Ovary (tissue), 9 donors: ENCODE data around the gene DDI2. TPM values are rescaled to one million over a fixed set of nuclear protein-coding genes. Genes with fewer than 3 reads are reported as not detected.

Experiments used
- DNase-seq, 5 donors: peaks; one replicate each; pipeline ENCODE4 v3.0.0-alpha.2; 2019 to 2020
- H3K27ac ChIP-seq, 2 donors: fragments of 200-600 bp; one replicate each; pipeline versions ENCODE4 v1.5.1 to v1.8.0; 2019 to 2022
- H3K27me3 ChIP-seq: fragments of 200-600 bp; one replicate; pipeline ENCODE4 v1.8.0; 2022
- H3K36me3 ChIP-seq: fragments of 200-600 bp; sonication (generic); one replicate; pipeline ENCODE4 v1.5.1; 2019
- H3K4me1 ChIP-seq: one replicate; pipeline ENCODE4 v1.8.1; 2013; ENCODE audit warnings: mild to moderate bottlenecking, moderate library complexity; ENCODE audit not compliant: insufficient read depth
- H3K4me3 ChIP-seq: fragments of 200-600 bp; sonication (generic); one replicate; pipeline ENCODE4 v1.5.1; 2017
- H3K9me3 ChIP-seq, 2 donors: fragments of 200-600 bp in 1 of 2; sonication (generic) in 1 of 2; one replicate each; pipeline versions ENCODE4 v1.5.1 to v1.8.1; 2013 to 2019; ENCODE audit warnings: mild to moderate bottlenecking in 1 of 2, moderate library complexity in 1 of 2
- EP300 ChIP-seq: sonication (generic); formaldehyde crosslinking; IDR thresholded peaks from one replicate; pipeline ENCODE4 v1.6.1; 2017; ENCODE audit warnings: antibody characterized with exemption
- POLR2A ChIP-seq: fragments of 450-650 bp; IDR thresholded peaks from one replicate; pipeline ENCODE4 v1.6.1; 2017; ENCODE audit warnings: antibody characterized with exemption, mild to moderate bottlenecking, moderate library complexity
- WGBS, 3 donors: extraction: QIAGEN DNeasy Blood & Tissue Kit in 1 of 3; methylation state at CpG; one replicate each; pipeline versions ENCODE4 v1.1.5 to v1.1.7; 2013 to 2017; 5-methylcytosine and 5-hydroxymethylcytosine counted together
- intact Hi-C, 4 donors: fragments of 100-400 bp; cut with DNase I; formaldehyde crosslinking; loops; one replicate each; pipeline versions ENCODE4 v1.11.0 to v1.15.1; 2022 to 2023
- polyA plus RNA-seq, 2 donors: library from polyadenylated mRNA; stranded (reverse); fragments of 200-250 nt in 1 of 2; fragments of 350-450 nt in 1 of 2; fragmentation: Illumina TruSeq in 1 of 2; extraction: RNeasy Lipid Tissue Mini Kit (QIAGEN cat#74804) in 1 of 2; gene quantifications; one replicate each; pipeline ENCODE4 v1.2.3, GENCODE V29; 2013 to 2014
- total RNA-seq, 7 donors: library from RNA; depleted of rRNA in 2 of 7; stranded (reverse); fragments of >200 nt in 2 of 7; fragmentation: NEBNext Ultra II Directional in 3 of 7; extraction: Animal tissue kit (Norgen Biotek cat#: 25700) in 3 of 7; gene quantifications; one replicate each; pipeline versions ENCODE4 v1.1.0 to v1.2.4, GENCODE V29; 2016 to 2023
- TF ChIP-seq, protein P1 (sequence below), 3 donors: fragments of 450-650 bp in 2 of 3; fragments of 200-600 bp in 1 of 3; IDR thresholded peaks; one replicate each; pipeline versions ENCODE4 v1.5.1 to v1.8.0; 2016 to 2022; ENCODE audit warnings: antibody characterized with exemption in 3 of 3, mild to moderate bottlenecking in 1 of 3
- donor health status: DM: no; HTN: no; CAD: no; lungs with moderate emphysema.
- donor health status: DM: no; HTN: no; CAD: no.
- donor health status: Bipolar disorder and iron deficiency.
- donor health status: DM: yes; HTN: yes; CAD: no.
- donor health status: DM: no; HTN: no; CAD: no.
- donor health status: DM: yes; HTN: yes; CAD: no.

DDI2 gene
- total and polyA plus RNA-seq, 9 donors, result 4.2 to 30.9 (median 22.2) TPM

DNA sequence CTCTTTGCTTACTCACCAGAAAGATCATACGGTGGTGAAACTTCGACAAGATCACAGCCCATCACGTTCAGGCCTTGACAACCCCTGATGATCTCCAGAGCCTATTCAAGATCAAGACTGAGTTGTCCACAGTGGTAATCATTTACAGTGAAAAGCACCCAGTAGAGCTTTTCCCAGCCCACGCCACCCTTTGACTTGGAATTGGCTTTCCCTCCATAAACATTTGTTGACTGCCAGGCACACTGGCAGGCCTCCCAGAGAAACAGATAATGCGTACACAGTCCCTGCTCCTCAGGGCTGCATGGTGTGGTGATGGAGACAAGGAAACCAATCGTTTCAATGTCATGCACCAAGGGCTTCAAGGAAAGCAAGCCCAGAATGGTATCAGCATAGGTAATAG lies 42.5 kb upstream of the DDI2 start:
- 30 to 53% (median 41%) methylated on average over 6 of the region's 6 CpGs for WGBS, 3 donors
- no peak for TF ChIP-seq EP300
- TF ChIP-seq, protein P1, sequence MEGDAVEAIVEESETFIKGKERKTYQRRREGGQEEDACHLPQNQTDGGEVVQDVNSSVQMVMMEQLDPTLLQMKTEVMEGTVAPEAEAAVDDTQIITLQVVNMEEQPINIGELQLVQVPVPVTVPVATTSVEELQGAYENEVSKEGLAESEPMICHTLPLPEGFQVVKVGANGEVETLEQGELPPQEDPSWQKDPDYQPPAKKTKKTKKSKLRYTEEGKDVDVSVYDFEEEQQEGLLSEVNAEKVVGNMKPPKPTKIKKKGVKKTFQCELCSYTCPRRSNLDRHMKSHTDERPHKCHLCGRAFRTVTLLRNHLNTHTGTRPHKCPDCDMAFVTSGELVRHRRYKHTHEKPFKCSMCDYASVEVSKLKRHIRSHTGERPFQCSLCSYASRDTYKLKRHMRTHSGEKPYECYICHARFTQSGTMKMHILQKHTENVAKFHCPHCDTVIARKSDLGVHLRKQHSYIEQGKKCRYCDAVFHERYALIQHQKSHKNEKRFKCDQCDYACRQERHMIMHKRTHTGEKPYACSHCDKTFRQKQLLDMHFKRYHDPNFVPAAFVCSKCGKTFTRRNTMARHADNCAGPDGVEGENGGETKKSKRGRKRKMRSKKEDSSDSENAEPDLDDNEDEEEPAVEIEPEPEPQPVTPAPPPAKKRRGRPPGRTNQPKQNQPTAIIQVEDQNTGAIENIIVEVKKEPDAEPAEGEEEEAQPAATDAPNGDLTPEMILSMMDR (IDR thresholded peaks at IDR 0.05), result no peak
- TF ChIP-seq POLR2A, result no peak
- Histone ChIP-seq H3K27me3 (no peaks in the 10 kb centered on the region), H3K4me3 (no peak overlapping the region), H3K36me3 (no peaks in the 10 kb centered on the region), H3K27ac (no peak overlapping the region), H3K9me3 (no peaks in the 10 kb centered on the region), H3K4me1 (no peaks in the 10 kb centered on the region)
- intact Hi-C loops, result no loop called here
- DNase-seq, result peak in 2 of 5 donors; percentile 28 to 64

DNA sequence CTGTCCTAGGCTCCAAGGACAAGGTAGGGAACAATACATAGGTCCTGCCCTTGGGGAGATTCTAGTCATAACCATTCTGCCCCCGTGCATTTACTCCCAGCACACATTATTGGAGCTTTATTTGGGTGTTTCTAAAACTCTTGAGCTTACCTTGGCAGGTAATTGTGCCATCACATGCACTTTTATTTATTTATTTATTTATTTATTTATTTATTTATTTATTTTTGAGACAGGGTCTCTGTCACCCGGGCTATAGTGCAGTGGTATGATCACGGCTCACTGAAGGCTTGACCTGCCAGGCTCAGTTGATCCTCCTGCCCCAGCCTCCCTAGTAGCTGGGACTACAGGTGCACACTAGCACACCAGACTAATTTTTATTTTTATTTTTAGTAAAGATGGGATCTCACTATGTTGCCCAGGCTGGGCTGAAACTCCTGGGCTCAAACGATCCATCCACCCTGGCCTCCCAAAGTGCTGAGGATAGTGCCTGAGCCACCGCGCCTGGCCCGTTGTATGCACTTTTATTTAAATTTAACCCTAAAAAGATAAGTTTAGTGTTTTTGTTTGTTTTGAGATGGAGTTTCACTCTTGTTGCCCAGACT lies 41.6 kb upstream of the DDI2 start:
- DNase-seq, result no peak
- H3K9me3 ChIP-seq, result no peaks in the 10 kb centered on the region
- WGBS, 3 donors, result 93 to 95% (median 93%) methylated on average over 7 of the region's 7 CpGs
- no peak for TF ChIP-seq POLR2A
- TF ChIP-seq, protein P1 (IDR thresholded peaks at IDR 0.05), result no peak
- TF ChIP-seq EP300, result no peak
- H3K36me3 ChIP-seq, result no peaks in the 10 kb centered on the region
- H3K4me3 ChIP-seq, result no peak overlapping the region
- no peaks in the 10 kb centered on the region for H3K27me3 ChIP-seq
- H3K27ac ChIP-seq, result no peak overlapping the region
- intact Hi-C loops, result no loop called here
- no peaks in the 10 kb centered on the region for H3K4me1 ChIP-seq

DNA sequence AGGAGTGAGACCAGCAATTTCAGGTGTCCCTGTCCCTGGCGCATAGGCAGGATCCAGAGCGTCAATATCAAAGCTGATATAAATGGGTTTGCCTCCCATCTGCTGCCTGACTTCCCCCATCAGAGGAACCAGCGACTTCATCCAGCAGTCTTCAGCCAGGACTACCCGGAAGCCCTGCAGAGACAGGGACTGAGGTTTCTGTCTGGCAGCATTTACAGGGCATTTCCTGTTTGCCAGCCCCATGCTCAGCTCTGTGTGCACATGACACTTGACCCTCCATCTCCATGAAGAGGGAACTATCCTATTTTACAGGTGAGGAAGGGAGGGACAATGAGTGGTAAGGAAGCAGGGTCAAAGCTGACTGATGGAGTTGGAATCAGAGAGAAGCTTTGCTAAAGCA lies 39.6 kb upstream of the DDI2 start:
- Histone ChIP-seq H3K4me1 (no peaks in the 10 kb centered on the region), H3K9me3 (no peaks in the 10 kb centered on the region), H3K27me3 (no peaks in the 10 kb centered on the region), H3K4me3 (no peak overlapping the region), H3K27ac (no peak overlapping the region), H3K36me3 (no peaks in the 10 kb centered on the region)
- no peak for DNase-seq
- TF ChIP-seq POLR2A (no peak), EP300 (no peak)
- TF ChIP-seq, protein P1 (IDR thresholded peaks at IDR 0.05), result no peak
- intact Hi-C loops, result no loop called here
- 75 to 87% (median 78%) methylated on average over 4 of the region's 4 CpGs for WGBS, 3 donors

DNA sequence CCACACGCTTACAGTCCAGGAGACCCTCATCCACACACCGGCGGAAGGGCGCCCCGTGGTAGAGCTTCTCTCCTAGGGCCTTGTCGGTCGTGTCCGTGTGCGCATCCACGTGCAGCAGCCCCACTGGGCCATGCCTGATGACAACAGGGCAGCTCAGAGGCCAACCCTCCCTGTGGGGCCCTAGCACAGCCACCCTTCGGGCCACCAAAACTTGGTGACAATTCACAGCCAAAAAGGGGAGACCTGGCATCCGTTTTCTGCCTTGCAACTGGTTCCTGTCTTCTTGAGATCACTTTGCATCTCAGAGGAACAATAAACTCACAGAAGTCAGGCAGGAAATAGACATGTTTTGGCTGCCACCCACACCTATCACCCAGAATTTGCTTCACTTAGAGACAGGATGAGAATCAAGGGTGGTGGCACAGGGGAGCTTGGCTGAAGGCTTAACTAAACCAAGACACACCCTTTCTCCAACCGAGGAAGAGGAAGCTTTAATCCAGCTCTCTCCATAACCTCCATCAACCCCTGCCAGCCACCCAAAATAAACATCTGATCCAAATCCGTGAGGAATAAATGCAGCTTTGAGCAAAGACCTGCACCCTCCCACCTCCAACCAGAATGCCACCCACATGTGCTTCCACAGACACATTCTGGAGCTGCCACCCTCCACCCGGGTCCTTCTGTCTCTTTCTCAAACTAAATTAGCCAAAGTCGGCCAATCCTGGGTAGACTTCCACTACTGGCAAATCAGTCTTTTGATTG lies 38.2 kb upstream of the DDI2 start:
- H3K4me1 ChIP-seq, result no peaks in the 10 kb centered on the region
- no peaks in the 10 kb centered on the region for H3K27me3 ChIP-seq
- intact Hi-C loops, result no loop called here
- WGBS, 3 donors, result 81 to 87% (median 82%) methylated on average over 16 of the region's 16 CpGs
- H3K36me3 ChIP-seq, result no peaks in the 10 kb centered on the region
- TF ChIP-seq POLR2A (no peak), EP300 (no peak)
- TF ChIP-seq, protein P1 (IDR thresholded peaks at IDR 0.05), result no peak
- no peak overlapping the region for H3K4me3 ChIP-seq
- H3K9me3 ChIP-seq, result no peaks in the 10 kb centered on the region
- DNase-seq, result no peak
- no peak overlapping the region for H3K27ac ChIP-seq
